Pons (tissue), 1 donor: ENCODE results near the gene LRIG2.
"Not testable (repeated sequence)": the region's sequence is repeated elsewhere in the genome, so short reads cannot be mapped to it uniquely, and the experiment has no call there.

Experiments
- DNase-seq: peaks from one replicate; pipeline ENCODE4 v3.0.0-alpha.2; 2016; ENCODE audit warnings: low spot score

Gene LRIG2

GRCh38 chr1:113126207-113126606 lies 53.2 kb downstream of the LRIG2 start:
- DNase-seq: no peak

- DNase-seq: no peak
Measured at GRCh38 chr1:113128116-113128515, 55.1 kb downstream of the LRIG2 start.

- no peak for DNase-seq
Measured at GRCh38 chr1:113129529-113130185, 56.7 kb downstream of the LRIG2 start.

- DNase-seq: no peak
Measured at GRCh38 chr1:113133038-113133437, 60.0 kb downstream of the LRIG2 start.

- no peak for DNase-seq
Measured at GRCh38 chr1:113133759-113134158, 60.8 kb downstream of the LRIG2 start.

GRCh38 chr1:113135460-113135859 lies 62.5 kb downstream of the LRIG2 start:
- no peak for DNase-seq

- DNase-seq: no peak
Measured at GRCh38 chr1:113136476-113136875, 63.5 kb downstream of the LRIG2 start.

- no peak for DNase-seq
Measured at GRCh38 chr1:113137563-113137962, 64.6 kb downstream of the LRIG2 start.

- DNase-seq: no peak
Measured at GRCh38 chr1:113138778-113139177, 65.8 kb downstream of the LRIG2 start.

- DNase-seq: no peak
Measured at GRCh38 chr1:113140176-113140575, 67.2 kb downstream of the LRIG2 start.

GRCh38 chr1:113140588-113141446 lies 67.8 kb downstream of the LRIG2 start:
- DNase-seq: peak; percentile 81

- no peak for DNase-seq
Measured at GRCh38 chr1:113141650-113142473, 68.9 kb downstream of the LRIG2 start.

- no peak for DNase-seq
Measured at GRCh38 chr1:113142791-113143190, 69.8 kb downstream of the LRIG2 start.

- no peak for DNase-seq
Measured at GRCh38 chr1:113146242-113147072, 73.5 kb downstream of the LRIG2 start.

- no peak for DNase-seq
Measured at GRCh38 chr1:113147073-113147625, 74.2 kb downstream of the LRIG2 start.

GRCh38 chr1:113147826-113148225 lies 74.8 kb downstream of the LRIG2 start:
- DNase-seq: no peak

- not testable (repeated sequence) for DNase-seq
Measured at GRCh38 chr1:113150494-113150893, 77.5 kb downstream of the LRIG2 start.

GRCh38 chr1:113153116-113153803 lies 80.3 kb downstream of the LRIG2 start:
- DNase-seq: no peak

- no peak for DNase-seq
Measured at GRCh38 chr1:113156368-113156767, 83.4 kb downstream of the LRIG2 start.

- not testable (repeated sequence) for DNase-seq
Measured at GRCh38 chr1:113158743-113159142, 85.7 kb downstream of the LRIG2 start.

- no peak for DNase-seq
Measured at GRCh38 chr1:113166473-113166872, 93.5 kb downstream of the LRIG2 start.
